GM10266 (cell line): Measurements from ENCODE around the gene MAB21L2.
"Not testable (repeated sequence)": the region's sequence is repeated elsewhere in the genome, so short reads cannot be mapped to it uniquely, and the experiment has no call there.

Experiments used
- DNase-seq: peaks from one replicate; pipeline ENCODE4 v3.0.0; 2012; ENCODE audit errors: extremely low spot score
- CTCF ChIP-seq: IDR thresholded peaks from 2 replicates; pipeline ENCODE4 v1.5.1; 2012; ENCODE audit warnings: mild to moderate bottlenecking, low read depth; ENCODE audit not compliant: control insufficient read depth, insufficient read depth; ENCODE audit errors: missing control alignments

MAB21L2 gene

GRCh38 chr4:150582146-150582872 is at the start of gene MAB21L2:
TSS of gene MAB21L2 (plus strand) at chr4:150582151. CDS start at chr4:150583030, 879 bp downstream.
- no peak for DNase-seq
- no peak for TF ChIP-seq CTCF

GRCh38 chr4:150533673-150534072 is 48.3 kb upstream of the MAB21L2 start:
- DNase-seq: no peak
- no peak for TF ChIP-seq CTCF

- DNase-seq: no peak
- TF ChIP-seq CTCF: no peak
These were observed 47.1 kb upstream of the MAB21L2 start for GRCh38 chr4:150534818-150535217.

- DNase-seq: not testable (repeated sequence)
These were observed 44.0 kb upstream of the MAB21L2 start for GRCh38 chr4:150537911-150538310.

GRCh38 chr4:150540536-150540935 is 41.4 kb upstream of the MAB21L2 start:
- no peak for DNase-seq
- no peak for TF ChIP-seq CTCF

- TF ChIP-seq CTCF: no peak
- DNase-seq: no peak
These were observed 41.0 kb upstream of the MAB21L2 start for GRCh38 chr4:150540959-150541360.

GRCh38 chr4:150541681-150542080 is 40.3 kb upstream of the MAB21L2 start:
- no peak for DNase-seq
- no peak for TF ChIP-seq CTCF

- no peak for DNase-seq
- TF ChIP-seq CTCF: no peak
These were observed 38.9 kb upstream of the MAB21L2 start for GRCh38 chr4:150543042-150543441.
